ENCODE measurements around the gene MTARC2. TPM values are rescaled to one million over a fixed set of nuclear protein-coding genes. Genes with fewer than 3 reads are reported as not detected.
A peak's percentile ranks its signal among the peaks of the same experiment; 100 is the strongest.

MTARC2 gene
- total RNA-seq (2014; rRNA removed) (13.3 and 17.7 TPM in 2 replicates), Bru-seq, nascent RNA (percentile 65 among the genes with signal in this experiment), BruChase-seq, experiment 1, labeled RNA remaining after a 6-hour chase (percentile 69 among the genes with signal in this experiment), BruChase-seq, experiment 2, labeled RNA remaining after a 2-hour chase (percentile 78 among the genes with signal in this experiment)
- long read RNA-seq, transcript MARC2-202 (8 exons, 2,134 nt) = major isoform, 8 of 22 reads
- long read RNA-seq, partial matches to known transcripts = 5 of 22 reads
- long read RNA-seq, other reads (novel, unspliced or antisense) = 8 of 22 reads

GRCh38 chr1:220748089-220748934 is at the start of gene MTARC2:
Gene MTARC2, plus strand, starts transcription at chr1:220748322. Its CDS starts 210 bp downstream, at chr1:220748532.
- TF ChIP-seq CTCF (conservative IDR thresholded peaks at IDR 0.05; ENCODE audit: low read depth, low read length) (no peak), EZH2phosphoT487 (IDR thresholded peaks at IDR 0.05; ENCODE audit: borderline replicate concordance, low read length) (no peak), EZH2 (IDR thresholded peaks at IDR 0.05; ENCODE audit: low read length, unreplicated experiment) (no peak)
- BruUV-seq (replicated peaks) = no TSS peak
- CTCF ChIA-PET = interaction anchor here (0.6 to 1.7 kb wide), 3 partner anchors 15 to 467 kb away, joined by 5 to 25 read pairs (median 11); no protein-coding TSS in a partner anchor
- intact Hi-C loops (cut with micrococcal nuclease) = loop anchor here (1.0 to 5.0 kb wide), 3 partner anchors 14 to 476 kb away; partner anchors contain the start of genes MTARC1 and RAB3GAP2
- no peaks in the 10 kb centered on the region for H3K9me2 ChIP-seq (replicated peaks; ENCODE audit: low read length)
- H3K9ac ChIP-seq (ENCODE audit: low read length) = peak within 1 kb of the TSS; percentile 76
- H4K20me1 ChIP-seq (ENCODE audit: low read length) = peaks cover 15% of the 10 kb centered on the region; the same call in 1 of the 2 replicates
- no peaks in the 10 kb centered on the region for H3F3A ChIP-seq (ENCODE audit: low read length, unreplicated experiment)
- H3K4me2 ChIP-seq (ENCODE audit: low read length) = peak within 1 kb of the TSS; percentile 83
- peak within 1 kb of the TSS; percentile 89 for H2AFZ ChIP-seq (ENCODE audit: low read length)
- no peaks in the 10 kb centered on the region for H3K27me3 ChIP-seq (ENCODE audit: low read length)
- H3K79me2 ChIP-seq (ENCODE audit: low read length) = peaks cover 46% of the 10 kb centered on the region
- H3K27ac ChIP-seq (ENCODE audit: low read length) = peak within 1 kb of the TSS; percentile 17
- peak; percentile 93 for ATAC-seq
- peaks cover 34% of the 10 kb centered on the region for H3K4me1 ChIP-seq (ENCODE audit: insufficient read depth, low read length)
- POLR2A ChIA-PET (ENCODE audit: unreplicated experiment) = interaction anchor here (0.6 to 1.3 kb wide), 4 partner anchors 15 to 1817 kb away, joined by 3 to 17 read pairs (median 4); no protein-coding TSS in a partner anchor
- H3K9me3 ChIP-seq (ENCODE audit: low read length) = no peaks in the 10 kb centered on the region
- peak within 1 kb of the TSS; percentile 88 for H3K4me3 ChIP-seq (ENCODE audit: low read length)
- no peaks in the 10 kb centered on the region for H3K36me3 ChIP-seq (ENCODE audit: low read depth, low read length)
- peak; percentile 85 for DNase-seq

GRCh38 chr1:220698607-220699016 is 49.5 kb upstream of the MTARC2 start:
- no peak overlapping the region for H3K4me3 ChIP-seq (ENCODE audit: low read length)
- BruUV-seq (replicated peaks) = no TSS peak
- H3K9me2 ChIP-seq (replicated peaks; ENCODE audit: low read length) = no peaks in the 10 kb centered on the region
- no peak overlapping the region for H3K4me2 ChIP-seq (ENCODE audit: low read length)
- no peak overlapping the region for H3K9ac ChIP-seq (ENCODE audit: low read length)
- H3K9me3 ChIP-seq (ENCODE audit: low read length) = no peaks in the 10 kb centered on the region
- intact Hi-C loops (cut with micrococcal nuclease) = no loop called here
- no peak overlapping the region for H2AFZ ChIP-seq (ENCODE audit: low read length)
- no peak for ATAC-seq
- no peaks in the 10 kb centered on the region for H4K20me1 ChIP-seq (ENCODE audit: low read length)
- no peaks in the 10 kb centered on the region for H3K36me3 ChIP-seq (ENCODE audit: low read depth, low read length)
- H3F3A ChIP-seq (ENCODE audit: low read length, unreplicated experiment) = no peaks in the 10 kb centered on the region
- no peaks in the 10 kb centered on the region for H3K4me1 ChIP-seq (ENCODE audit: insufficient read depth, low read length)
- ChIA-PET CTCF (interaction anchor here (0.8 kb wide), 1 partner anchor 35 kb away, joined by 7 read pairs; no protein-coding TSS in a partner anchor), POLR2A (ENCODE audit: unreplicated experiment) (no interaction called here)
- TF ChIP-seq EZH2phosphoT487 (IDR thresholded peaks at IDR 0.05; ENCODE audit: borderline replicate concordance, low read length) = no peak
- TF ChIP-seq EZH2 (IDR thresholded peaks at IDR 0.05; ENCODE audit: low read length, unreplicated experiment) = no peak
- TF ChIP-seq CTCF (conservative IDR thresholded peaks at IDR 0.05; ENCODE audit: low read depth, low read length) = no peak
- no peaks in the 10 kb centered on the region for H3K79me2 ChIP-seq (ENCODE audit: low read length)
- H3K27me3 ChIP-seq (ENCODE audit: low read length) = no peaks in the 10 kb centered on the region
- no peak for DNase-seq
- no peak overlapping the region for H3K27ac ChIP-seq (ENCODE audit: low read length)

All from PC-3 (cell line).